AG09319 (cell line): ENCODE data around the gene DAAM1.

Experiments used
- DNase-seq: peaks from one replicate; pipeline ENCODE4 v3.0.0-alpha.2; 2010; ENCODE audit warnings: low read depth; ENCODE audit errors: extremely low read depth
- CTCF ChIP-seq: IDR thresholded peaks from 2 replicates; pipeline ENCODE4 v1.5.1; 2011; ENCODE audit warnings: low read depth, mild to moderate bottlenecking, inconsistent platforms, low read length, moderate library complexity

DAAM1 gene

GRCh38 chr14:59303216-59303615, 114.7 kb downstream of the DAAM1 start:
- TF ChIP-seq CTCF = no peak

GRCh38 chr14:59305231-59305630, 116.8 kb downstream of the DAAM1 start:
- no peak for TF ChIP-seq CTCF
- DNase-seq = no peak

More at GRCh38 chr14:59303216-59303615, 114.7 kb downstream of the DAAM1 start:
- DNase-seq = no peak

- DNase-seq = no peak
- no peak for TF ChIP-seq CTCF
Measured at GRCh38 chr14:59305836-59306555, 117.5 kb downstream of the DAAM1 start.

GRCh38 chr14:59306775-59307174, 118.3 kb downstream of the DAAM1 start:
- no peak for DNase-seq
- TF ChIP-seq CTCF = no peak

GRCh38 chr14:59308086-59308485, 119.6 kb downstream of the DAAM1 start:
- TF ChIP-seq CTCF = no peak
- DNase-seq = no peak

GRCh38 chr14:59308673-59309072, 120.2 kb downstream of the DAAM1 start:
- no peak for DNase-seq
- no peak for TF ChIP-seq CTCF

GRCh38 chr14:59309291-59309900, 120.9 kb downstream of the DAAM1 start:
- DNase-seq = no peak
- TF ChIP-seq CTCF = no peak
